ENCODE measurements around the gene MAP7D3. TPM values are rescaled to one million over a fixed set of nuclear protein-coding genes. Genes with fewer than 3 reads are reported as not detected.

MAP7D3 gene
- polyA plus RNA-seq, 1 donor from 2014 or later, result 0.68 TPM

GRCh38 chrX:136209016-136209738 is 42.0 kb downstream of the MAP7D3 start:
- no peak overlapping the region for H3K4me2 ChIP-seq (ENCODE audit: low read length)
- no peaks in the 10 kb centered on the region for H3K9me3 ChIP-seq (ENCODE audit: low read length)
- no peak overlapping the region for H2AFZ ChIP-seq (ENCODE audit: low read depth, low read length)
- no peak overlapping the region for H3K4me3 ChIP-seq (ENCODE audit: low read length)
- no peaks in the 10 kb centered on the region for H3F3A ChIP-seq (ENCODE audit: insufficient read depth, low read length, poor library complexity, severe bottlenecking)
- H3K9me2 ChIP-seq (ENCODE audit: insufficient read depth, low read length), result no peaks in the 10 kb centered on the region
- H3K9ac ChIP-seq (ENCODE audit: low read length), result no peak overlapping the region
- H3K79me2 ChIP-seq (replicated peaks; ENCODE audit: insufficient read depth, low read length), result no peaks in the 10 kb centered on the region
- no peak for TF ChIP-seq EP300 (conservative IDR thresholded peaks at IDR 0.05; ENCODE audit: poor library complexity, severe bottlenecking)
- peak; percentile 21 for TF ChIP-seq RAD21 (conservative IDR thresholded peaks at IDR 0.05)
- peak; percentile 16 for TF ChIP-seq CTCF (IDR thresholded peaks at IDR 0.05; ENCODE audit: poor library complexity, severe bottlenecking)
- peak; percentile 30 for TF ChIP-seq SMC3 (conservative IDR thresholded peaks at IDR 0.05; ENCODE audit: poor library complexity)
- no peak overlapping the region for H3K27ac ChIP-seq (ENCODE audit: low read length)
- no peaks in the 10 kb centered on the region for H3K36me3 ChIP-seq (ENCODE audit: insufficient read depth, low read length)
- no peaks in the 10 kb centered on the region for H4K20me1 ChIP-seq (ENCODE audit: insufficient read depth)
- no peaks in the 10 kb centered on the region for H3K27me3 ChIP-seq (ENCODE audit: insufficient read depth, low read depth, low read length)

DNA sequence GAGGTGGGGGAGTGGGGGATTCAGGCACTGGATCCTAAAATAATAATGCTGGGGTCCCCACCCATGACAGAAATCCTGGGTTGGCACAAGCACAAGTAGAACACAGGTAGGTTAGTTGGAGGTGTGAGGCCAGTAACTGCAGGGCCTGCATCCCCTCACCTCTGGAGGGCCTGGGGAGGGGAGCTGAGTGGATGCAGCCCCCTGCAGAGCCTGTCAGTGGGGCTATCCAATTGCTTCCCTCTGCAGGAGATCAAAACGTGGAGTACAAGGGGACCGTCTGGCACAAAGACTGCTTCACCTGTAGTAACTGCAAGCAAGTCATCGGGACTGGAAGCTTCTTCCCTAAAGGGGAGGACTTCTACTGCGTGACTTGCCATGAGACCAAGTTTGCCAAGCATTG is 43.7 kb downstream of the MAP7D3 start:
- no peak overlapping the region for H3K4me3 ChIP-seq (ENCODE audit: low read length)
- TF ChIP-seq POLR2AphosphoS5 (IDR thresholded peaks at IDR 0.05), result no peak
- no peak for TF ChIP-seq MXI1 (conservative IDR thresholded peaks at IDR 0.05; ENCODE audit: poor library complexity, severe bottlenecking)
- TF ChIP-seq RAD21 (conservative IDR thresholded peaks at IDR 0.05), result no peak
- H3K9me3 ChIP-seq (ENCODE audit: low read length), result no peaks in the 10 kb centered on the region
- no peaks in the 10 kb centered on the region for H3K79me2 ChIP-seq (replicated peaks; ENCODE audit: insufficient read depth, low read length)
- H3K4me2 ChIP-seq (ENCODE audit: low read length), result no peak overlapping the region
- no peak overlapping the region for H2AFZ ChIP-seq (ENCODE audit: low read depth, low read length)
- no peaks in the 10 kb centered on the region for H3F3A ChIP-seq (ENCODE audit: insufficient read depth, low read length, poor library complexity, severe bottlenecking)
- no peaks in the 10 kb centered on the region for H3K36me3 ChIP-seq (ENCODE audit: insufficient read depth, low read length)
- H3K9ac ChIP-seq (ENCODE audit: low read length), result no peak overlapping the region
- H3K27ac ChIP-seq (ENCODE audit: low read length), result no peak overlapping the region
- H4K20me1 ChIP-seq (ENCODE audit: insufficient read depth), result no peaks in the 10 kb centered on the region
- H3K9me2 ChIP-seq (ENCODE audit: insufficient read depth, low read length), result no peaks in the 10 kb centered on the region
- no peaks in the 10 kb centered on the region for H3K27me3 ChIP-seq (ENCODE audit: insufficient read depth, low read depth, low read length)

GRCh38 chrX:136206916-136207315 is 44.3 kb downstream of the MAP7D3 start:
- Histone ChIP-seq H3K36me3 (ENCODE audit: insufficient read depth, low read length) (no peaks in the 10 kb centered on the region), H3K4me2 (ENCODE audit: low read length) (no peak overlapping the region), H3K9me2 (ENCODE audit: insufficient read depth, low read length) (no peaks in the 10 kb centered on the region), H2AFZ (ENCODE audit: low read depth, low read length) (no peak overlapping the region), H4K20me1 (ENCODE audit: insufficient read depth) (no peaks in the 10 kb centered on the region), H3K79me2 (replicated peaks; ENCODE audit: insufficient read depth, low read length) (no peaks in the 10 kb centered on the region), H3K4me3 (ENCODE audit: low read length) (no peak overlapping the region), H3K9me3 (ENCODE audit: low read length) (no peaks in the 10 kb centered on the region), H3K27ac (ENCODE audit: low read length) (no peak overlapping the region), H3F3A (ENCODE audit: insufficient read depth, low read length, poor library complexity, severe bottlenecking) (no peaks in the 10 kb centered on the region), H3K27me3 (ENCODE audit: insufficient read depth, low read depth, low read length) (no peaks in the 10 kb centered on the region), H3K9ac (ENCODE audit: low read length) (no peak overlapping the region)
- TF ChIP-seq SMC3 (conservative IDR thresholded peaks at IDR 0.05; ENCODE audit: poor library complexity) (no peak), MXI1 (conservative IDR thresholded peaks at IDR 0.05; ENCODE audit: poor library complexity, severe bottlenecking) (no peak), EP300 (conservative IDR thresholded peaks at IDR 0.05; ENCODE audit: poor library complexity, severe bottlenecking) (no peak), CTCF (IDR thresholded peaks at IDR 0.05; ENCODE audit: poor library complexity, severe bottlenecking) (no peak), RAD21 (conservative IDR thresholded peaks at IDR 0.05) (no peak), EZH2 (IDR thresholded peaks at IDR 0.05; ENCODE audit: borderline replicate concordance, insufficient read depth, low read length, poor library complexity, severe bottlenecking) (no peak), TAF1 (IDR thresholded peaks at IDR 0.05; ENCODE audit: low read depth) (no peak), POLR2AphosphoS5 (IDR thresholded peaks at IDR 0.05) (no peak)
- TF ChIP-seq, protein P1, sequence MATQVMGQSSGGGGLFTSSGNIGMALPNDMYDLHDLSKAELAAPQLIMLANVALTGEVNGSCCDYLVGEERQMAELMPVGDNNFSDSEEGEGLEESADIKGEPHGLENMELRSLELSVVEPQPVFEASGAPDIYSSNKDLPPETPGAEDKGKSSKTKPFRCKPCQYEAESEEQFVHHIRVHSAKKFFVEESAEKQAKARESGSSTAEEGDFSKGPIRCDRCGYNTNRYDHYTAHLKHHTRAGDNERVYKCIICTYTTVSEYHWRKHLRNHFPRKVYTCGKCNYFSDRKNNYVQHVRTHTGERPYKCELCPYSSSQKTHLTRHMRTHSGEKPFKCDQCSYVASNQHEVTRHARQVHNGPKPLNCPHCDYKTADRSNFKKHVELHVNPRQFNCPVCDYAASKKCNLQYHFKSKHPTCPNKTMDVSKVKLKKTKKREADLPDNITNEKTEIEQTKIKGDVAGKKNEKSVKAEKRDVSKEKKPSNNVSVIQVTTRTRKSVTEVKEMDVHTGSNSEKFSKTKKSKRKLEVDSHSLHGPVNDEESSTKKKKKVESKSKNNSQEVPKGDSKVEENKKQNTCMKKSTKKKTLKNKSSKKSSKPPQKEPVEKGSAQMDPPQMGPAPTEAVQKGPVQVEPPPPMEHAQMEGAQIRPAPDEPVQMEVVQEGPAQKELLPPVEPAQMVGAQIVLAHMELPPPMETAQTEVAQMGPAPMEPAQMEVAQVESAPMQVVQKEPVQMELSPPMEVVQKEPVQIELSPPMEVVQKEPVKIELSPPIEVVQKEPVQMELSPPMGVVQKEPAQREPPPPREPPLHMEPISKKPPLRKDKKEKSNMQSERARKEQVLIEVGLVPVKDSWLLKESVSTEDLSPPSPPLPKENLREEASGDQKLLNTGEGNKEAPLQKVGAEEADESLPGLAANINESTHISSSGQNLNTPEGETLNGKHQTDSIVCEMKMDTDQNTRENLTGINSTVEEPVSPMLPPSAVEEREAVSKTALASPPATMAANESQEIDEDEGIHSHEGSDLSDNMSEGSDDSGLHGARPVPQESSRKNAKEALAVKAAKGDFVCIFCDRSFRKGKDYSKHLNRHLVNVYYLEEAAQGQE (IDR thresholded peaks at IDR 0.05; ENCODE audit: borderline replicate concordance), result no peak

Data from neural cell (in vitro differentiated cells).